Osteoblast (primary cell): ENCODE measurements around the gene CAND2. TPM values are rescaled to one million over a fixed set of nuclear protein-coding genes. Genes with fewer than 3 reads are reported as not detected.

Experiments used
- DNase-seq: peaks from one replicate; pipeline ENCODE4 v3.0.0; 2011; ENCODE audit warnings: low spot score, mixed read lengths; ENCODE audit not compliant: insufficient read length; ENCODE audit errors: missing footprints
- H2AFZ ChIP-seq: 2 replicates; pipeline ENCODE4 v1.6.0; 2011; ENCODE audit warnings: mild to moderate bottlenecking, low read length
- H3K27ac ChIP-seq: 2 replicates; pipeline ENCODE4 v1.5.1; 2011; ENCODE audit warnings: mild to moderate bottlenecking, low read depth, low read length, moderate library complexity
- H3K27me3 ChIP-seq: 2 replicates; pipeline ENCODE4 v1.6.0; 2012; ENCODE audit warnings: mild to moderate bottlenecking, control low read depth, inconsistent platforms, low read length, moderate library complexity; ENCODE audit not compliant: insufficient read depth
- H3K36me3 ChIP-seq: 2 replicates; pipeline ENCODE4 v1.5.1; 2011; ENCODE audit warnings: mild to moderate bottlenecking, low read length, control low read depth, moderate library complexity; ENCODE audit not compliant: insufficient read depth
- H3K4me1 ChIP-seq: 2 replicates; pipeline ENCODE4 v1.5.1; 2011; ENCODE audit warnings: mild to moderate bottlenecking, low read length, control low read depth, moderate library complexity; ENCODE audit not compliant: insufficient read depth
- H3K4me2 ChIP-seq: 2 replicates; pipeline ENCODE4 v1.6.0; 2011; ENCODE audit warnings: mild to moderate bottlenecking, low read length; ENCODE audit not compliant: insufficient read depth
- H3K4me3 ChIP-seq: fragments of 200-600 bp; sonication (generic); 3 replicates; pipeline ENCODE4 v1.5.1; 2012; ENCODE audit warnings: mild to moderate bottlenecking, low read length, inconsistent platforms; ENCODE audit not compliant: insufficient read depth
- H3K79me2 ChIP-seq: 2 replicates; pipeline ENCODE4 v1.6.0; 2012; ENCODE audit warnings: mild to moderate bottlenecking, low read length, control low read depth, inconsistent platforms; ENCODE audit not compliant: insufficient read depth
- H3K9me3 ChIP-seq: 2 replicates; pipeline ENCODE4 v1.5.1; 2011; ENCODE audit warnings: low read depth, low read length, control low read depth
- H4K20me1 ChIP-seq: 2 replicates; pipeline ENCODE4 v1.6.0; 2012; ENCODE audit warnings: mild to moderate bottlenecking, low read length, control low read depth; ENCODE audit not compliant: insufficient read depth
- total RNA-seq: library from RNA; depleted of rRNA; stranded (reverse); fragments of >200 nt; gene quantifications from 2 replicates; pipeline ENCODE4 v1.2.3, GENCODE V29; 2012
- TF ChIP-seq, protein P1 (sequence below): IDR thresholded peaks from 2 replicates; pipeline ENCODE4 v1.5.1; 2011; ENCODE audit warnings: mild to moderate bottlenecking, low read depth, low read length, moderate library complexity; ENCODE audit errors: extremely low read depth

The CAND2 gene
- total RNA-seq, 1 donor: 1.4 TPM

DNA sequence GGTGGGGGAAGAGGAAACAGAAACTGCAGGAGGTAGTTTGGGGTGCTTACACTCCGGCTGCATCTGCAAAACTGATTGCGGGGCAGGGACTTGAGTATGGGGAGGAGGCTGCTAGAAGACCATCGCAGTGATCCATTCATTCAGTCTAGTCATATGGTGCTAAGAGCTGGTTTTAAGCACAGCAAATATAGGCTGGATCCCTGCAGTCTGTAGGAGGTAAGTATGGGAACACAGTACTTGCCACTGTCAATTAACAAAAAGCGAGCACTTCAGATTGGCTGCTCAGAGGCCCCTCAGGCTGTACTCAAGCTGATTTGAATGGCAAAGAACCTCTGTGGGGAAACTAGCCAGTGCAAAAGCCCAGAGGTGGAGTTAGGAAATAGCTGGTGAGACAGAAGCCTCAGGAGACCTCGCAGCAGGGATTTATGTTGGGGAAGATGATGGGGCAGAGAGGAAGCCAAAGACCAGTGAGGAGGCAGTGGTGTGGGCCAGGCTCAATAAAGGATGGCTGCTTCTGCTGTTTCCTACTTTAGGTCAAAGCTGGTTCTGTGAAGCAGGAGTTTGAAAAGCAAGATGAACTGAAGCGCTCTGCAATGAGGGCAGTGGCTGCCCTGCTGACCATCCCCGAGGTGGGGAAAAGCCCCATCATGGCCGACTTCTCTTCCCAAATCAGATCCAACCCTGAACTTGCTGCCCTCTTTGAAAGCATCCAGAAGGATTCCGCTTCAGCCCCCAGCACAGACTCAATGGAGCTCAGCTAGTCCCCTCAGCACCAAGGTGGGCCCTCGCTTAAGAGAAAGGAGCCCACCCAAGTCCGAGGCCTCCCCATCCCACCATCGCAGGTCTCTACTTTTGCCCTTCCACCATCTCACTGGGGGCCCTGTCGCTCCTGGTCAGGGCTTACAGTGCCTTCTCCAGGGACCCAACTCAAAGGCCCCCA lies 37.0 kb downstream of the CAND2 start:
- no peaks in the 10 kb centered on the region for H3K9me3 ChIP-seq
- no peak for DNase-seq
- no peaks in the 10 kb centered on the region for H3K27me3 ChIP-seq
- no peak overlapping the region for H3K4me3 ChIP-seq
- TF ChIP-seq, protein P1, sequence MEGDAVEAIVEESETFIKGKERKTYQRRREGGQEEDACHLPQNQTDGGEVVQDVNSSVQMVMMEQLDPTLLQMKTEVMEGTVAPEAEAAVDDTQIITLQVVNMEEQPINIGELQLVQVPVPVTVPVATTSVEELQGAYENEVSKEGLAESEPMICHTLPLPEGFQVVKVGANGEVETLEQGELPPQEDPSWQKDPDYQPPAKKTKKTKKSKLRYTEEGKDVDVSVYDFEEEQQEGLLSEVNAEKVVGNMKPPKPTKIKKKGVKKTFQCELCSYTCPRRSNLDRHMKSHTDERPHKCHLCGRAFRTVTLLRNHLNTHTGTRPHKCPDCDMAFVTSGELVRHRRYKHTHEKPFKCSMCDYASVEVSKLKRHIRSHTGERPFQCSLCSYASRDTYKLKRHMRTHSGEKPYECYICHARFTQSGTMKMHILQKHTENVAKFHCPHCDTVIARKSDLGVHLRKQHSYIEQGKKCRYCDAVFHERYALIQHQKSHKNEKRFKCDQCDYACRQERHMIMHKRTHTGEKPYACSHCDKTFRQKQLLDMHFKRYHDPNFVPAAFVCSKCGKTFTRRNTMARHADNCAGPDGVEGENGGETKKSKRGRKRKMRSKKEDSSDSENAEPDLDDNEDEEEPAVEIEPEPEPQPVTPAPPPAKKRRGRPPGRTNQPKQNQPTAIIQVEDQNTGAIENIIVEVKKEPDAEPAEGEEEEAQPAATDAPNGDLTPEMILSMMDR: no peak
- peaks cover 78% of the 10 kb centered on the region for H3K36me3 ChIP-seq
- H3K4me2 ChIP-seq: no peak overlapping the region
- no peak overlapping the region for H2AFZ ChIP-seq
- H3K79me2 ChIP-seq: peaks cover 26% of the 10 kb centered on the region
- H3K4me1 ChIP-seq: peaks cover 12% of the 10 kb centered on the region
- no peak overlapping the region for H3K27ac ChIP-seq
- H4K20me1 ChIP-seq: peaks cover 53% of the 10 kb centered on the region

DNA sequence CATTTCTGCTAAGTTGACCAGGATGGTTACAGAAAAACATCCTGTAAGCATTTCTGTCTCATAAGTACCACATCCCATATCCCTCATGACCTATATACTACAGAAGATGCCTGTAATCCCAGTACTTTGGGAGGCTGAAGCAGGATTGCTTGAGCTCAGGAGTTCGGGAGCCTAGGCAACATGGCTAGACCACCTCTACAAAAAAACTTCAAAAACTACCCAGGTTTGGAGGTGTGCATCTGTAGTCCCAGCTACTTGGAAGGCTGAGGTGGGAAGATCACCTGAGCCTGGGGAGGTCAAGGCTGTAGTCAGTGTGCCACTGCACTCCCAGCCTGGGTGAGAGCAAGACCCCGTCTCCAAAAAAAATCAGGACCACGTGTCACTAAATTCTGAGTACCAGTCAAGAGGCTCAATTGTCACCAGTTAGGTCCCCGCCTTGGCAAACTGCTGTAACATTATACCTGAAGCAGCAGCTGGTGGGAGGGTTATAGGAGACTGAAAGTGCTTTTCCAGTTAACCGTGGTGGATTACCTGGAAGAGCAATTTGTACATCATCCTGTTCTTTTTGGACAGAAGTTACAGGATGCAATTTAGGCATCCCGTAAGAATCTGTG lies 38.7 kb downstream of the CAND2 start:
- TF ChIP-seq, protein P1: no peak
- peaks cover 29% of the 10 kb centered on the region for H3K4me1 ChIP-seq
- no peak overlapping the region for H3K27ac ChIP-seq
- H3K9me3 ChIP-seq: no peaks in the 10 kb centered on the region
- DNase-seq: no peak
- no peak overlapping the region for H3K4me2 ChIP-seq
- peaks cover 70% of the 10 kb centered on the region for H4K20me1 ChIP-seq
- H2AFZ ChIP-seq: no peak overlapping the region
- peaks cover 92% of the 10 kb centered on the region for H3K36me3 ChIP-seq
- H3K4me3 ChIP-seq: no peak overlapping the region
- H3K79me2 ChIP-seq: peaks cover 43% of the 10 kb centered on the region
- no peaks in the 10 kb centered on the region for H3K27me3 ChIP-seq

DNA sequence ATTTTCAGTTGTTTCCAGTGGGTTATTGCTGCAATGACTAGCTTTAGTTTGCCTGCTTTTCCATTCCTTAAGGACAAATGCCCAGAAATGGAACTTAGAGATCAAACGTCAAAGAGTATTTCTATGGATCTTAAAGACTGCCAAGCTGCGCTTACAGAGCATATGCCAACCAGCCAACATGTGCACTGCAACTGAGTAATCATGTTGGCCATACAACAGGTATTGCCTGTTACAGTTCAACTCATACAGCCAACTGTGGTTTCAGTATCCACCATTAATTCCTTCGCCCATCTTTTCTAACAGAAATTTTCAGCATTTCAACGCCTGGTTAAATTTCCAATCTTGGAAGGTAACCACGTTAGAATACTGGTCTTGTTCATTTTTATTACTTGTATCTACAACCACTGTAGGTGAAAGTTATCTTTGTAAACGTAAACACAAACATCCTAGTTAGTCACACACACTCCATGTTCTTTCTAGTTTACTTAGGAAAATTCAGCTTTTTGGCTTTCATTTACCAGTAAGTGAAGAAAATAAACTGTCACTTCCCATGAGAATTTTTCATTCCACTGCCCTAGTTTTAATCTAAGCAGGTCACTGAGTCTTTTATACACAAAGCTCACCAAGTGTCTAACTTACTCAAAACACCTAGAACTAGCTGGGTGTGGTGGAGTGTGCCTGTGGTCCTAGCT lies 41.0 kb downstream of the CAND2 start:
- Histone ChIP-seq H3K27me3 (no peaks in the 10 kb centered on the region), H3K4me2 (peak overlapping the region; percentile 97), H3K27ac (peak overlapping the region; percentile 25), H4K20me1 (peaks cover 81% of the 10 kb centered on the region), H2AFZ (no peak overlapping the region), H3K36me3 (peaks cover 76% of the 10 kb centered on the region), H3K4me3 (peak overlapping the region; percentile 17), H3K79me2 (peaks cover 55% of the 10 kb centered on the region), H3K4me1 (peaks cover 36% of the 10 kb centered on the region), H3K9me3 (no peaks in the 10 kb centered on the region)
- no peak for DNase-seq
- TF ChIP-seq, protein P1: no peak
